Lower leg skin (tissue), 4 donors: ENCODE results near the gene HSD17B13. TPM values are rescaled to one million over a fixed set of nuclear protein-coding genes. Genes with fewer than 3 reads are reported as not detected.

Source experiments
- DNase-seq, 2 donors: peaks; one replicate each; pipeline ENCODE4 v3.0.0-alpha.2; 2019; ENCODE audit warnings: low spot score in 2 of 2
- H3K4me3 ChIP-seq: fragments of 200-600 bp; sonication (generic); 2 replicates; pipeline ENCODE4 v1.5.1; 2017; ENCODE audit warnings: mild to moderate bottlenecking, low read depth; ENCODE audit not compliant: poor library complexity, severe bottlenecking
- POLR2A ChIP-seq, 2 donors: fragments of 450-650 bp; IDR thresholded peaks; one replicate each; pipeline ENCODE4 v1.6.1; 2016 to 2017; ENCODE audit warnings: antibody characterized with exemption in 2 of 2, mild to moderate bottlenecking in 1 of 2, moderate library complexity in 1 of 2
- WGBS, 2 donors: methylation state at CpG; one replicate each; pipeline ENCODE4 v1.1.5; 2018; 5-methylcytosine and 5-hydroxymethylcytosine counted together
- intact Hi-C: fragments of 100-400 bp; cut with DNase I; formaldehyde crosslinking; loops from one replicate; pipeline ENCODE4 v1.15.0; 2023; ENCODE audit warnings: low total_unique reads
- total RNA-seq, 4 donors: library from RNA; depleted of rRNA; stranded (reverse); fragments of >200 nt; gene quantifications; one replicate each; pipeline ENCODE4 v1.1.0, GENCODE V29; 2016
- TF ChIP-seq, protein P1 (sequence below), 3 donors: fragments of 450-650 bp; IDR thresholded peaks; one replicate each; pipeline ENCODE4 v1.5.1; 2016; ENCODE audit warnings: antibody characterized with exemption in 3 of 3, mild to moderate bottlenecking in 3 of 3, moderate library complexity in 2 of 3

Gene HSD17B13
- total RNA-seq, 4 donors from 2014 or later: 0.55 to 76.4 (median 34.8) TPM

DNA sequence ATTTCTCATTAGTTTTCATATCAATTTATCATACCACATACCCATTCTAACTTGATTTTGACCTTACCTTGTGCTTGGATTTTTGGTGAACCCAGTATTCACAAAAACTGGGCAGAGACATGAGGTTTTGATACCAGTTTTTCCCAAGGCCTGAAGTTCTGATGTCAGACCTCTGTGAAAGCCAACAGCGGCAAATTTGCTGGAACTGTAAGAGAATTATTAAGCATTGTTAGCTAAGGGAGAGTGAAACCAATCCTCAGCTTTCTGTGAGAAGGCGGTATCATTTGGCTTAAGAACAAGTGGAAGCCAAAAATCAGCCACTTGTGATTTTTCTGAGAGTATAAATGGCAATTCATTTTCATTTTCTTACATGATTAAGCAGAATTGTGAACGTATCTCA is 8.9 kb downstream of the HSD17B13 start:
- intact Hi-C loops: no loop called here
- no peak for TF ChIP-seq POLR2A (IDR thresholded peaks at IDR 0.05)
- TF ChIP-seq, protein P1, sequence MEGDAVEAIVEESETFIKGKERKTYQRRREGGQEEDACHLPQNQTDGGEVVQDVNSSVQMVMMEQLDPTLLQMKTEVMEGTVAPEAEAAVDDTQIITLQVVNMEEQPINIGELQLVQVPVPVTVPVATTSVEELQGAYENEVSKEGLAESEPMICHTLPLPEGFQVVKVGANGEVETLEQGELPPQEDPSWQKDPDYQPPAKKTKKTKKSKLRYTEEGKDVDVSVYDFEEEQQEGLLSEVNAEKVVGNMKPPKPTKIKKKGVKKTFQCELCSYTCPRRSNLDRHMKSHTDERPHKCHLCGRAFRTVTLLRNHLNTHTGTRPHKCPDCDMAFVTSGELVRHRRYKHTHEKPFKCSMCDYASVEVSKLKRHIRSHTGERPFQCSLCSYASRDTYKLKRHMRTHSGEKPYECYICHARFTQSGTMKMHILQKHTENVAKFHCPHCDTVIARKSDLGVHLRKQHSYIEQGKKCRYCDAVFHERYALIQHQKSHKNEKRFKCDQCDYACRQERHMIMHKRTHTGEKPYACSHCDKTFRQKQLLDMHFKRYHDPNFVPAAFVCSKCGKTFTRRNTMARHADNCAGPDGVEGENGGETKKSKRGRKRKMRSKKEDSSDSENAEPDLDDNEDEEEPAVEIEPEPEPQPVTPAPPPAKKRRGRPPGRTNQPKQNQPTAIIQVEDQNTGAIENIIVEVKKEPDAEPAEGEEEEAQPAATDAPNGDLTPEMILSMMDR (IDR thresholded peaks at IDR 0.05): no peak
- WGBS, 2 donors: 81 to 82% methylated on average over 3 of the region's 3 CpGs

DNA sequence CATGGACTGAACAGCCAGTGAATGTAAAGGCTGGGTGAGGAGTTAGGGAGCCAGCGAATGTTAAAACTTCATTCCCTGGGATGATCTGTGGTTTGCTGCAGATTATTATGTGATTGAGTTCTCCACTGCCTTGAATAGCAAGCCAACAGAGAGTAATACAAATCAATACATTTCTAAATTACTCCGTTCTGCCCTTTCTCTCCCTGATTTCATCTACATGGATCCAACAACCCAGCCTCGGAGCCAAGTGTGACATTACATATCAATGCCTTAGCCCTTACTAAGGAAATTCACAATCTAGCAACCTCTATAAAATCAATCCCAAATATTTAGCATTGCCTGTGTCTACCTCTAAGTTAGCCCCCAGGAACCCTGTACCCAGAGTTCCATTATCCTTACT is 11.0 kb downstream of the HSD17B13 start:
- no peak overlapping the region for H3K4me3 ChIP-seq
- DNase-seq: no peak
- TF ChIP-seq POLR2A (IDR thresholded peaks at IDR 0.05): no peak
- TF ChIP-seq, protein P1 (IDR thresholded peaks at IDR 0.05): no peak
- WGBS, 2 donors: 91 to 94% methylated on average over 3 of the region's 3 CpGs
- intact Hi-C loops: no loop called here

More for the DNA sequence above, 8.9 kb downstream of the HSD17B13 start:
- no peak overlapping the region for H3K4me3 ChIP-seq
- no peak for DNase-seq

DNA sequence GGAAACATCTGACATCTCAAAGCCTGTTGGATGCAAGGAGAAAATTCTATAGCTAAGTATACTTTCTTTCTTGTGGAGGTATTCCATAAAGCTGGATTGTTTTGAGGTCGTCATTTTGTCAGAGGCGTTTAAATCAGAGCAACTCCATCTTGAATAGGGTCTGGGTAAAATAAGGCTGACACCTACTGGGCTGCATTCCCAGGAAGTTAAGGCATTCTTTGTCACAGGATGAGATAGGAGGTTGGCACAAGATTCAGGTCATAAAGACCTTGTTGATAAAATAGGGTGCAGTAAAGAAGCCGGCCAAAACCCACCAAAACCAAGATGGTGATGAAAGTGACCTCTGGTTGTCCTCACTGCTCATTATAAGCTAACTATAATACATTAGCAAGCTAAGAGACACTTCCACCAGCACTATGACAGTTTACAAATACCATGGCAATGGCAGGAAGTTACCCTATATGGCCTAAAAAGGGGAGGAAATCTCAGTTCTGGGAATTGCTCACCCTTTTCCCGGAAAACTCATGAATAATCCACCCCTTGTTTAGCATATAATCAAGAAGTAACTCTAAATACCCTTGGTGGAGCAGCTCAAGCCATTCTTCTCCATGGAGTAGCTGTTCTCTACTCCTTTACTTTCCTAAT is 11.9 kb downstream of the HSD17B13 start:
- WGBS, 2 donors: 79 to 90% methylated on average over 4 of the region's 4 CpGs
- DNase-seq: no peak
- TF ChIP-seq, protein P1 (IDR thresholded peaks at IDR 0.05): no peak
- TF ChIP-seq POLR2A (IDR thresholded peaks at IDR 0.05): no peak
- H3K4me3 ChIP-seq: no peak overlapping the region
- intact Hi-C loops: no loop called here

DNA sequence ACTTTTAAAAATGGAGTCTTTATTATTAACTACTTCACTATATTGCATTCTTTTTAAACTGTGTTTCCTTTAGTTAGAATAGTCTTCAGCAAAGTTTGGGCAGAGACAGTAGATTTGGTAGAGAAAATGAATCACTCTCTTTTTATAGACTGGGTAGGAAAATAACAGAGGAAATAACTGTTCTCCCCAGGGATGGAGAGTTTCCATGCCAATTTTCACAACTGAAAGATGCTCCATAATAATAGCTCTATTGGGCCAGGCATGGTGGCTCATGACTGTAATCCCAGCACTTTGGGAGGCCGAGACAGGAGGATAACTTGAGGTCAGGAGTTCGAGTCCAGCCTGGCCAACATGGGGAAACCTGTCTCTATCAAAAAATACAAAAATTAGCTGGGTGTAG is 13.1 kb downstream of the HSD17B13 start:
- intact Hi-C loops: no loop called here
- no peak overlapping the region for H3K4me3 ChIP-seq
- no peak for DNase-seq
- 78 to 79% methylated on average over 2 of the region's 2 CpGs for WGBS, 2 donors
- TF ChIP-seq, protein P1 (IDR thresholded peaks at IDR 0.05): no peak
- no peak for TF ChIP-seq POLR2A (IDR thresholded peaks at IDR 0.05)

DNA sequence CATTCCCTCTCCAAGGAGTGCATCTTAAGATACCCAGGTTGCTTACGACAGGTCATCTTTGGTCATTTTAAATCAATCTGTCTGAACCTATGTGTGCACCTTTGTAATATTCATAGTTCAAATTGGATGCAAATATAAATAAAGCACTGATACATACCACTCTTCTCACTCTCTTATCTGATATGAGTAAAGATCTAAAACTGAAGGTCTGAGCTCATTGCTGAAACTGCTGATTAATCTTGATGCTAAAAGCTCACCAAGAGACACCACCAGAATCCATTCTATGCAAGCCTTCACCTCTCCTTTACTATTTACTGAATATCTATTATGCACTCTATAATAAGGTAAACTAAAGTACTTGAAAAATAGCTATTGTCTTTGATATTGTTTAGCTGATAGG is 16.6 kb downstream of the HSD17B13 start:
- no peak for DNase-seq
- H3K4me3 ChIP-seq: no peak overlapping the region
- TF ChIP-seq POLR2A (IDR thresholded peaks at IDR 0.05): no peak
- TF ChIP-seq, protein P1 (IDR thresholded peaks at IDR 0.05): no peak
- WGBS, 2 donors: 76 to 89% methylated on average over 1 of the region's 1 CpG
- intact Hi-C loops: no loop called here

DNA sequence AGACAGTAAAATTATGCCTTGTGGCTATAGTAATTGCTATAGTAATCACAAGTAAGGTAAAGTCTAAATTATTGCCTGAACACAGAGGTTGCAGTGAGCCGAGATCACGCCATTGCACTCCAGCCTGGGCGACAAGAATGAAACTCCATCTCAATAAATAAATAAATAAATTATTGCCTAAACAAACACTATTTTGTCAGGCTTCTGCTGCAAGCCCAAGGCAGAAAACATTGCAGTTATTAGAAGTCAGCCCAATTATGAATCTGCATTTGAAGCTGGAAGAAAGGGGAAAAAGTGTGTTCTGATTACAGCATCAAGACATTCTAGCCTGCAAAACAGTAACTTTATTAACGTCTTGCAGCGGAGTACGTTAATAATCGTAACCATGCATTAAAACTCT is 17.1 kb downstream of the HSD17B13 start:
- intact Hi-C loops: no loop called here

More for the DNA sequence above, 17.1 kb downstream of the HSD17B13 start:
- no peak overlapping the region for H3K4me3 ChIP-seq
- DNase-seq: no peak
- TF ChIP-seq, protein P1 (IDR thresholded peaks at IDR 0.05): no peak
- no peak for TF ChIP-seq POLR2A (IDR thresholded peaks at IDR 0.05)
- 65 to 66% methylated on average over 7 of the region's 7 CpGs for WGBS, 2 donors
